Measurements from ENCODE around the gene ZNF287.

- TF ChIP-seq USF2 (IDR thresholded peaks at IDR 0.05; ENCODE audit: low read length) (no peak), POLR2A (IDR thresholded peaks at IDR 0.05; ENCODE audit: control extremely low read depth in 1 of 2, low read depth in 2 of 2, low read length in 2 of 2) (no peak), CEBPB (IDR thresholded peaks at IDR 0.05; ENCODE audit: low read depth, low read length) (no peak), CTCF (IDR thresholded peaks at IDR 0.05; ENCODE audit: control extremely low read depth in 1 of 3, insufficient read depth in 1 of 3, low read depth in 1 of 3, low read length in 3 of 3) (no peak), EZH2 (IDR thresholded peaks at IDR 0.05; ENCODE audit: low read depth, low read length, severe bottlenecking) (no peak), SUZ12 (IDR thresholded peaks at IDR 0.05; ENCODE audit: low read length) (no peak), POLR2AphosphoS5 (IDR thresholded peaks at IDR 0.05; ENCODE audit: low read depth, low read length) (no peak), CBX8 (IDR thresholded peaks at IDR 0.05; ENCODE audit: borderline replicate concordance, low read depth, low read length) (no peak)
These were observed 331 bp upstream of the ZNF287 start for GRCh38 chr17:16569358-16569712.
